NCI-H446 treated with DMSO at 0.1 percent for 48 hours (cell line): ENCODE data around the gene ARF1.

ENCODE experiments used
- DNase-seq: peaks from one replicate; lab custom pipeline; 2025; lab: John Stamatoyannopoulos, UW

The ARF1 gene

GRCh38 chr1:228148196-228148861 lies 65.8 kb downstream of the ARF1 start:
- no peak for DNase-seq
